ENCODE results near the gene NPW.

The NPW gene

GRCh38 chr16:2027024-2028010, 7.7 kb downstream of the NPW start:
- H3K27ac ChIP-seq: no peak overlapping the region

GRCh38 chr16:2028146-2028545, 8.6 kb downstream of the NPW start:
- Histone ChIP-seq H3K27ac (no peak overlapping the region), H3K9me3 (ENCODE audit: control insufficient read depth, low read length) (no peaks in the 10 kb centered on the region), H3K9ac (no peak overlapping the region), H3K79me2 (no peaks in the 10 kb centered on the region), H3K27me3 (ENCODE audit: control insufficient read depth, insufficient read depth, low read length) (no peaks in the 10 kb centered on the region), H3K4me3 (ENCODE audit: low read depth, low read length) (no peak overlapping the region), H2AFZ (no peak overlapping the region), H3K4me2 (ENCODE audit: low read length) (no peak overlapping the region), H3K36me3 (ENCODE audit: control insufficient read depth, insufficient read depth, low read length) (no peaks in the 10 kb centered on the region), H3K4me1 (peaks cover 2% of the 10 kb centered on the region)
- no peak for TF ChIP-seq CTCF (IDR thresholded peaks at IDR 0.05)

More at GRCh38 chr16:2027024-2028010, 7.7 kb downstream of the NPW start:
- Histone ChIP-seq H2AFZ (peak overlapping the region; percentile 42), H3K27me3 (ENCODE audit: control insufficient read depth, insufficient read depth, low read length) (no peaks in the 10 kb centered on the region), H3K9ac (no peak overlapping the region), H3K9me3 (ENCODE audit: control insufficient read depth, low read length) (no peaks in the 10 kb centered on the region), H3K4me2 (ENCODE audit: low read length) (peak overlapping the region; percentile 27), H3K36me3 (ENCODE audit: control insufficient read depth, insufficient read depth, low read length) (no peaks in the 10 kb centered on the region), H3K79me2 (no peaks in the 10 kb centered on the region), H3K4me3 (ENCODE audit: low read depth, low read length) (peak overlapping the region; percentile 31), H3K4me1 (peaks cover 5% of the 10 kb centered on the region)
- no peak for TF ChIP-seq CTCF (IDR thresholded peaks at IDR 0.05)

GRCh38 chr16:2028620-2029220, 9.1 kb downstream of the NPW start:
- Histone ChIP-seq H3K36me3 (ENCODE audit: control insufficient read depth, insufficient read depth, low read length) (no peaks in the 10 kb centered on the region), H3K79me2 (no peaks in the 10 kb centered on the region), H3K4me2 (ENCODE audit: low read length) (no peak overlapping the region), H3K9me3 (ENCODE audit: control insufficient read depth, low read length) (no peaks in the 10 kb centered on the region), H3K27ac (no peak overlapping the region), H3K4me1 (peaks cover 2% of the 10 kb centered on the region), H3K9ac (no peak overlapping the region), H3K27me3 (ENCODE audit: control insufficient read depth, insufficient read depth, low read length) (no peaks in the 10 kb centered on the region), H2AFZ (no peak overlapping the region), H3K4me3 (ENCODE audit: low read depth, low read length) (peak overlapping the region; percentile 14)
- no peak for TF ChIP-seq CTCF (IDR thresholded peaks at IDR 0.05)

- TF ChIP-seq CTCF (IDR thresholded peaks at IDR 0.05): no peak
- Histone ChIP-seq H3K4me2 (ENCODE audit: low read length) (no peak overlapping the region), H3K79me2 (no peaks in the 10 kb centered on the region), H3K4me1 (peaks cover 2% of the 10 kb centered on the region), H3K27ac (no peak overlapping the region), H2AFZ (no peak overlapping the region), H3K36me3 (ENCODE audit: control insufficient read depth, insufficient read depth, low read length) (no peaks in the 10 kb centered on the region), H3K9ac (no peak overlapping the region), H3K27me3 (ENCODE audit: control insufficient read depth, insufficient read depth, low read length) (no peaks in the 10 kb centered on the region), H3K9me3 (ENCODE audit: control insufficient read depth, low read length) (no peaks in the 10 kb centered on the region), H3K4me3 (ENCODE audit: low read depth, low read length) (peak overlapping the region; percentile 14)
Measured at GRCh38 chr16:2029350-2029749, 9.8 kb downstream of the NPW start.
